Astrocyte (in vitro differentiated cells and primary cell): Measurements from ENCODE around the gene CDK15.

Experiments used
- CTCF ChIP-seq: IDR thresholded peaks from 2 replicates; pipeline ENCODE4 v1.5.1; 2011; ENCODE audit warnings: low read depth, mild to moderate bottlenecking, inconsistent platforms, low read length, moderate library complexity; ENCODE audit not compliant: insufficient read depth
- EZH2 ChIP-seq: IDR thresholded peaks from 2 replicates; pipeline ENCODE4 v1.6.1; 2012; ENCODE audit warnings: mild to moderate bottlenecking, low read length, inconsistent platforms; ENCODE audit not compliant: insufficient read depth

- TF ChIP-seq CTCF (no peak), EZH2 (no peak)
These were observed 133.2 kb downstream of the CDK15 start for GRCh38 chr2:201939453-201939941.
